Liver (tissue), 9 donors: ENCODE data around the gene CACNG4. TPM values are rescaled to one million over a fixed set of nuclear protein-coding genes. Genes with fewer than 3 reads are reported as not detected.

Experiments
- DNase-seq: peaks from one replicate; pipeline ENCODE4 v3.0.0-alpha.2; 2017; ENCODE audit warnings: low spot score
- H3K27ac ChIP-seq, 2 donors: one replicate each; pipeline ENCODE4 v1.7.0; 2013; ENCODE audit warnings: inconsistent platforms in 2 of 2, low read length in 2 of 2, control low read depth in 1 of 2, low read depth in 1 of 2, mild to moderate bottlenecking in 1 of 2
- H3K27me3 ChIP-seq, 4 donors: one replicate each; pipeline versions ENCODE4 v1.6.1 to v1.7.0; 2013; ENCODE audit warnings: low read length in 3 of 4, inconsistent platforms in 1 of 4, mild to moderate bottlenecking in 1 of 4, moderate library complexity in 1 of 4; ENCODE audit not compliant: control insufficient read depth in 4 of 4, insufficient read depth in 4 of 4
- H3K36me3 ChIP-seq, 4 donors: one replicate each; pipeline versions ENCODE4 v1.6.1 to v1.7.0; 2013; ENCODE audit warnings: low read length in 3 of 4, mild to moderate bottlenecking in 3 of 4, low read depth in 1 of 4, moderate library complexity in 1 of 4; ENCODE audit not compliant: control insufficient read depth in 4 of 4, insufficient read depth in 3 of 4
- H3K4me1 ChIP-seq, 4 donors: one replicate each; pipeline versions ENCODE4 v1.6.1 to v1.7.0; 2013; ENCODE audit warnings: low read length in 3 of 4, mild to moderate bottlenecking in 3 of 4, moderate library complexity in 1 of 4; ENCODE audit not compliant: control insufficient read depth in 4 of 4, insufficient read depth in 4 of 4
- H3K4me3 ChIP-seq, 3 donors: one replicate each; pipeline versions ENCODE4 v1.6.1 to v1.7.0; 2013; ENCODE audit warnings: low read length in 3 of 3, control low read depth in 1 of 3, low read depth in 1 of 3, mild to moderate bottlenecking in 1 of 3
- H3K9ac ChIP-seq, 2 donors: one replicate each; pipeline ENCODE4 v1.7.0; 2013; ENCODE audit warnings: low read length in 2 of 2, mild to moderate bottlenecking in 2 of 2, moderate library complexity in 2 of 2, control low read depth in 1 of 2, low read depth in 1 of 2
- H3K9me3 ChIP-seq, 4 donors: one replicate each; pipeline versions ENCODE4 v1.6.1 to v1.7.0; 2013; ENCODE audit warnings: low read length in 3 of 4; ENCODE audit not compliant: control insufficient read depth in 4 of 4
- ATF3 ChIP-seq: IDR thresholded peaks from 2 replicates; pipeline ENCODE4 v1.6.1; 2016; ENCODE audit warnings: antibody characterized with exemption
- CTCF ChIP-seq: fragments of 150-350 bp; IDR thresholded peaks from 2 replicates; pipeline ENCODE4 v1.5.1; 2017; ENCODE audit warnings: improper control_type of control experiment, low read depth, low read length; ENCODE audit not compliant: missing input control
- EGR1 ChIP-seq, 2 donors: IDR thresholded peaks; 2 replicates each; pipeline ENCODE4 v1.6.1; 2016 to 2018; ENCODE audit warnings: antibody characterized with exemption in 2 of 2, low read depth in 2 of 2
- HNF4A ChIP-seq, 2 donors: conservative IDR thresholded peaks; 2 replicates each; pipeline ENCODE4 v1.6.1; 2016; ENCODE audit warnings: antibody characterized with exemption in 2 of 2, mild to moderate bottlenecking in 2 of 2
- JUND ChIP-seq, 2 donors: IDR thresholded peaks; 2 replicates each; pipeline ENCODE4 v1.6.1; 2016; ENCODE audit warnings: antibody characterized with exemption in 2 of 2
- NR2F2 ChIP-seq: IDR thresholded peaks from 2 replicates; pipeline ENCODE4 v1.6.1; 2016; ENCODE audit warnings: antibody characterized with exemption
- RAD21 ChIP-seq, 2 donors: IDR thresholded peaks; 2 replicates each; pipeline ENCODE4 v1.6.1; 2016; ENCODE audit warnings: antibody characterized with exemption in 2 of 2, mild to moderate bottlenecking in 2 of 2
- REST ChIP-seq: IDR thresholded peaks from 2 replicates; pipeline ENCODE4 v1.6.1; 2016; ENCODE audit warnings: antibody characterized with exemption, mild to moderate bottlenecking
- RXRA ChIP-seq, 2 donors: IDR thresholded peaks; 2 replicates each; pipeline ENCODE4 v1.6.1; 2017 to 2018; ENCODE audit warnings: antibody characterized with exemption in 2 of 2, mild to moderate bottlenecking in 1 of 2
- TAF1 ChIP-seq: conservative IDR thresholded peaks from 2 replicates; pipeline ENCODE4 v1.6.1; 2016; ENCODE audit warnings: antibody characterized with exemption, mild to moderate bottlenecking
- YY1 ChIP-seq: IDR thresholded peaks from 2 replicates; pipeline ENCODE4 v1.6.1; 2016; ENCODE audit warnings: antibody characterized with exemption, mild to moderate bottlenecking
- WGBS: extraction: QIAGEN DNeasy Blood & Tissue Kit; methylation state at CpG from one replicate; pipeline ENCODE4 v1.1.7; 2013; 5-methylcytosine and 5-hydroxymethylcytosine counted together
- polyA plus RNA-seq, 2 donors: library from polyadenylated mRNA; stranded (reverse) in 1 of 2; unstranded in 1 of 2; fragments of 200-250 nt in 1 of 2; fragments of >200 nt in 1 of 2; fragmentation: Nextera tagmentation in 1 of 2; extraction: Ambion mirVana in 1 of 2; gene quantifications; one replicate each; pipeline versions ENCODE4 v1.2.1 to v1.2.3, GENCODE V29; 2013 to 2015
- total RNA-seq, 2 donors: library from RNA; depleted of rRNA; stranded (reverse); fragments of >200 nt; gene quantifications; one replicate each; pipeline ENCODE4 v1.2.3, GENCODE V29; 2014
- donor health status: healthy.
- donor health status: healthy.
- donor health status: healthy.
- donor health status: healthy.
- donor health status: healthy.

CACNG4 gene
- total and polyA plus RNA-seq, 4 donors = 0.02 to 0.09 (median 0.08) TPM; not detected in 1

DNA sequence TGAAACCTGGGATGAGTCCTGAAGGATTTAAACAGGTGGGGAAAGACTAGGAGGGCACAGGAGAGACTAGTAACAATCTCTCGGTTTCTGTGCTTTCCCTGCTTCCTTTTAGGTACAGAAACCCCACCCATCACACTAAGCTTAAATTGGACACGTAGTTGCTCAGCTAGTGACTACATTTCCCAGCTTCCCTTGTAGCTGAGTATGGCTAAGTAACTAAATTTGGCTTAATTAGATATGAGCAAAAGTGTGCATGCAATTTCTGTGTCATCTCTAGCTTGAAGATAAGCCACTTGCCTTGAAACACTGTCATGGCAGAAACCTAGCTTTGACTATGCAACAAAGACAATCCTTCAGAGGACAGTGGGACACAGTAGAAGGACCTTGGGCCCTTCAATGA is 116.3 kb downstream of the CACNG4 start (continued):
- TF ChIP-seq CTCF (no peak), RXRA (IDR thresholded peaks at IDR 0.05) (no peak), RAD21 (IDR thresholded peaks at IDR 0.05) (no peak), TAF1 (no peak)

DNA sequence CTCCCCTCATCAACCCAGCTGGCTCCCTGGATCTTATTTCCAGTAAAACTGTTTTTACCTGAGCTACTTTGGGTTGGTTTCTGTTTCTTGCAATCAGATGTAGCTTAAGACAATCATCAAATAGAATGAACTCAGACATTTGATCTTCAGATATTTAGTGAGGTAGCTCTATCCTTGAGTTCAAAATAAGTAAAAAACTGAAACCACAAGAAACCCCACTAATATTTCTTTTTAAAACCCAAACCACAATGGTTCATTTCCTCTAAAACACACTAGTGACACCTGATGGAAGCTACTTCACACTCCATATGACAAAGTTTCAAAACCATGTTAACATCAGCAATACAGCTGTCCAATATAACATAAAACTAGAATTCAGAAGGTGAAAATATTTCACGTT is 117.6 kb downstream of the CACNG4 start:
- 60% methylated on average over 1 of the region's 1 CpG for WGBS
- Histone ChIP-seq H3K4me3 (no peak overlapping the region), H3K27me3 (no peaks in the 10 kb centered on the region), H3K9ac (no peak overlapping the region), H3K4me1 (peaks cover 0 to 20% (median 15%) of the 10 kb centered on the region in 4 donors), H3K27ac (no peak overlapping the region), H3K36me3 (peaks cover 10 to 24% (median 14%) of the 10 kb centered on the region in 4 donors), H3K9me3 (no peaks in the 10 kb centered on the region)
- TF ChIP-seq REST = no peak
- TF ChIP-seq YY1 = no peak
- TF ChIP-seq CTCF = no peak
- TF ChIP-seq HNF4A (conservative IDR thresholded peaks at IDR 0.05) = no peak
- no peak for TF ChIP-seq JUND (IDR thresholded peaks at IDR 0.05)
- no peak for TF ChIP-seq EGR1 (IDR thresholded peaks at IDR 0.05; ENCODE audit: low read depth in 2 of 2)
- peak in 1 of 2 donors; percentile 37 for TF ChIP-seq RAD21 (IDR thresholded peaks at IDR 0.05)
- no peak for TF ChIP-seq ATF3
- no peak for TF ChIP-seq NR2F2
- DNase-seq = no peak

Other genes with a start within 250 kb of the CACNG4 start
- not detected for gene CACNG5, start 129.6 kb upstream of the CACNG4 start, total RNA-seq
- gene CACNG5, start 129.6 kb upstream of the CACNG4 start, polyA plus RNA-seq = not detected
- gene CACNG1, start 79.8 kb downstream of the CACNG4 start, total RNA-seq = not detected
- not detected for gene CACNG1, start 79.8 kb downstream of the CACNG4 start, polyA plus RNA-seq